Endodermal cell (in vitro differentiated cells): Measurements from ENCODE around the gene CHN1. TPM values are rescaled to one million over a fixed set of nuclear protein-coding genes. Genes with fewer than 3 reads are reported as not detected.

Experiments
- DNase-seq: peaks from one replicate; pipeline ENCODE4 v3.0.0-alpha.2; 2017
- H3K27ac ChIP-seq: 2 replicates; pipeline ENCODE4 v1.5.1; 2013; ENCODE audit warnings: mild to moderate bottlenecking, low read depth, low read length, moderate library complexity
- H3K27me3 ChIP-seq: 2 replicates; pipeline ENCODE4 v1.6.1; 2013; ENCODE audit warnings: mild to moderate bottlenecking, low read length, moderate library complexity; ENCODE audit not compliant: insufficient read depth, control insufficient read depth, poor library complexity, severe bottlenecking
- H3K36me3 ChIP-seq: 2 replicates; pipeline ENCODE4 v1.7.0; 2013; ENCODE audit warnings: mild to moderate bottlenecking, low read length, moderate library complexity; ENCODE audit not compliant: control insufficient read depth, insufficient read depth
- H3K4me1 ChIP-seq: one replicate; pipeline ENCODE4 v1.7.0; 2013; ENCODE audit warnings: low read length; ENCODE audit not compliant: control insufficient read depth, insufficient read depth
- H3K4me3 ChIP-seq: 2 replicates; pipeline ENCODE4 v1.5.1; 2013; ENCODE audit warnings: mild to moderate bottlenecking, low read length, moderate library complexity
- H3K9ac ChIP-seq: 2 replicates; pipeline ENCODE4 v1.6.1; 2013; ENCODE audit warnings: mild to moderate bottlenecking, low read length, moderate library complexity; ENCODE audit not compliant: poor library complexity, severe bottlenecking; ENCODE audit errors: extremely low read depth
- H3K9me3 ChIP-seq: 2 replicates; pipeline ENCODE4 v1.6.1; 2013; ENCODE audit warnings: mild to moderate bottlenecking, low read length, moderate library complexity; ENCODE audit not compliant: control insufficient read depth
- H3K27ac Mint-ChIP-seq: 2 replicates; pipeline ENCODE4 v1.8.0; 2020; ENCODE audit warnings: mixed read lengths
- H3K27me3 Mint-ChIP-seq: 2 replicates; pipeline ENCODE4 v1.8.0; 2021; ENCODE audit warnings: mild to moderate bottlenecking, mixed read lengths; ENCODE audit not compliant: insufficient read depth
- H3K36me3 Mint-ChIP-seq: 2 replicates; pipeline ENCODE4 v1.8.0; 2020; ENCODE audit warnings: low read depth, mixed read lengths
- H3K4me1 Mint-ChIP-seq: 2 replicates; pipeline ENCODE4 v1.8.0; 2020; ENCODE audit warnings: mixed read lengths
- H3K4me3 Mint-ChIP-seq: 2 replicates; pipeline ENCODE4 v1.8.0; 2020; ENCODE audit warnings: mild to moderate bottlenecking, moderate library complexity, mixed read lengths
- H3K9me3 Mint-ChIP-seq: 2 replicates; pipeline ENCODE4 v1.8.0; 2020; ENCODE audit warnings: mild to moderate bottlenecking, mixed read lengths
- whole genome bisulfite sequencing, 2 experiments: methylation state at CpG; one replicate each; pipeline versions ENCODE4 v1.1.5 to v1.1.7; 2013; ENCODE audit warnings: missing lambda C conversion rate in 2 of 2, mixed read lengths in 1 of 2; ENCODE audit not compliant: insufficient coverage in 1 of 2, insufficient read length in 1 of 2; 5-methylcytosine and 5-hydroxymethylcytosine counted together
- total RNA-seq, 2 donors: library from RNA; stranded (reverse); fragmentation: NEBNext Ultra II Directional in 1 of 2; extraction: Animal tissue kit (Norgen Biotek cat#: 25700) in 1 of 2; gene quantifications; 2 replicates in 1 of 2; 3 replicates in 1 of 2; pipeline ENCODE4 v1.2.1, GENCODE V29; 2021
- TF ChIP-seq, protein P1 (sequence below): fragments of 200-600 bp; sonication (generic); conservative IDR thresholded peaks from 2 replicates; pipeline ENCODE4 v1.5.0; 2021; ENCODE audit warnings: antibody characterized with exemption, mild to moderate bottlenecking

The CHN1 gene
- total RNA-seq, 2 donors from 2014 or later: 24.3 to 28.8 TPM

DNA sequence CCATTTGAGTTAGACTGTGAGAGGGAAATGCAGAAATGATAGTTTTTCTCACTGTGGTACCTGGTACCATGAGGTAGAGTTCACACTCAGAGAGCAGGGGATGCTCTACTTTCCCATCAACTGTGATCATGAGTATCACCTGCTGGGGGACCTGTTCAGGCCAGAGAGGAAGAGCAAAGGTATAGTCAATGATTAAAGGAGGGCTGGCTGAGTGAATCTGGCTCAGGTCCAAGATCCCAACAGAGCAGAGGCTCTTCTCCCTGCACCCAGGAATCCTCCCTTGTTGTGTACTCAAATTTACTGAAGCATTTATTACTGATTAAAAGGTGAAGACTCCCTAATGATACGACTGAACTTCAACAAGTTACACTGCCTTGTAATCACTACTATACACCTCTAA is 136.3 kb downstream of the CHN1 start:
- Histone ChIP-seq H3K36me3 (peaks cover 10% of the 10 kb centered on the region), H3K27ac (no peak overlapping the region), H3K27me3 (no peaks in the 10 kb centered on the region), H3K9me3 (no peaks in the 10 kb centered on the region), H3K4me1 (peaks cover 9% of the 10 kb centered on the region), H3K9ac (no peak overlapping the region), H3K4me3 (no peak overlapping the region)
- 89% methylated on average over 1 of the region's 1 CpG; no CpG with 5 or more reads in 1 of the 2 experiments for WGBS, 2 experiments
- Mint-ChIP-seq H3K9me3 (no peaks in the 10 kb centered on the region), H3K4me1 (peaks cover 31% of the 10 kb centered on the region), H3K36me3 (peaks cover 11% of the 10 kb centered on the region), H3K27me3 (no peaks in the 10 kb centered on the region), H3K27ac (no peak overlapping the region), H3K4me3 (no peak overlapping the region)
- TF ChIP-seq, protein P1, sequence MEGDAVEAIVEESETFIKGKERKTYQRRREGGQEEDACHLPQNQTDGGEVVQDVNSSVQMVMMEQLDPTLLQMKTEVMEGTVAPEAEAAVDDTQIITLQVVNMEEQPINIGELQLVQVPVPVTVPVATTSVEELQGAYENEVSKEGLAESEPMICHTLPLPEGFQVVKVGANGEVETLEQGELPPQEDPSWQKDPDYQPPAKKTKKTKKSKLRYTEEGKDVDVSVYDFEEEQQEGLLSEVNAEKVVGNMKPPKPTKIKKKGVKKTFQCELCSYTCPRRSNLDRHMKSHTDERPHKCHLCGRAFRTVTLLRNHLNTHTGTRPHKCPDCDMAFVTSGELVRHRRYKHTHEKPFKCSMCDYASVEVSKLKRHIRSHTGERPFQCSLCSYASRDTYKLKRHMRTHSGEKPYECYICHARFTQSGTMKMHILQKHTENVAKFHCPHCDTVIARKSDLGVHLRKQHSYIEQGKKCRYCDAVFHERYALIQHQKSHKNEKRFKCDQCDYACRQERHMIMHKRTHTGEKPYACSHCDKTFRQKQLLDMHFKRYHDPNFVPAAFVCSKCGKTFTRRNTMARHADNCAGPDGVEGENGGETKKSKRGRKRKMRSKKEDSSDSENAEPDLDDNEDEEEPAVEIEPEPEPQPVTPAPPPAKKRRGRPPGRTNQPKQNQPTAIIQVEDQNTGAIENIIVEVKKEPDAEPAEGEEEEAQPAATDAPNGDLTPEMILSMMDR: no peak
- no peak for DNase-seq

DNA sequence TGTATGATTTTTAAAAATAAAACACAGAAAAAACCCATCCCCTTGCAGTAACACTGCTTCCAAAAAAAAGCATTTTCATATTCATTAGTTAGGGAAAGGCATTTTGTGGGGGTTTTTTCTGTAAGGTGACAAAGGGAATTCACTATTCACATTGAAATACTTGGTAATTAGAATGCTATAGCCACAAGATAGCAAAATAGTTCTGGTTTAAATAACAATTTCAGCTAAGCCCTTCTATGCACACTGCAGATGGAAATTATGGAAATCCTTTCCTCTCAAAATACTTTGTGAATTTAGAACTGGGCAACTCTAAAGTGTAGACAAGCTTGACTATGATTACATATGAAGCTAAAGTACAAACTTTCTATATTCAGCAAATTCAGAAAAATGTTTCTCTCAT is 138.8 kb downstream of the CHN1 start:
- TF ChIP-seq, protein P1: no peak
- no peaks in the 10 kb centered on the region for H3K9me3 ChIP-seq
- no peak overlapping the region for H3K9ac ChIP-seq
- peaks cover 6% of the 10 kb centered on the region for H3K36me3 ChIP-seq
- no peaks in the 10 kb centered on the region for H3K9me3 Mint-ChIP-seq
- no peak overlapping the region for H3K4me3 ChIP-seq
- H3K4me1 ChIP-seq: no peaks in the 10 kb centered on the region
- peaks cover 15% of the 10 kb centered on the region for H3K4me1 Mint-ChIP-seq
- no peak overlapping the region for H3K27ac Mint-ChIP-seq
- H3K27me3 Mint-ChIP-seq: no peaks in the 10 kb centered on the region
- peaks cover 9% of the 10 kb centered on the region for H3K36me3 Mint-ChIP-seq
- no peak overlapping the region for H3K27ac ChIP-seq
- H3K4me3 Mint-ChIP-seq: no peak overlapping the region
- H3K27me3 ChIP-seq: no peaks in the 10 kb centered on the region
- no peak for DNase-seq

DNA sequence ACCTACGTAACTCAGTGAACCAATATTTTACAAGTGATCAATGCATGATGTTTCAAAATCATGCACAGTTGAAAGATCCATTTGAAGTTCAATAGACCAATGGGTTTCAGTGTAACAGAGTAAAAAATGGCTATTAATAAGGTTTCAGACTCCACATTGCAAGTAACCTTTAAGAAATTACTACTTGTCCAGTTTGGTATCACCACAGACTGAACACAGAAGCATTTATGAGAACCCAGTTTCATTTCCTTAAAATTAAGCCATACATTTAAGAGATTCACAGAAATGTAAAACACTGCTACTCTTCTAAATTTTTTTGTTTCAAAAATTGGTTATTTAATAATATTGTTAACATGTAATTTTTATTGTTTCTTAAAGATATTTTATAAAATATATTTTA is 142.0 kb downstream of the CHN1 start:
- DNase-seq: no peak
- Histone ChIP-seq H3K27ac (no peak overlapping the region), H3K36me3 (no peaks in the 10 kb centered on the region), H3K4me1 (peaks cover 3% of the 10 kb centered on the region), H3K9me3 (no peaks in the 10 kb centered on the region), H3K9ac (no peak overlapping the region), H3K4me3 (no peak overlapping the region), H3K27me3 (no peaks in the 10 kb centered on the region)
- no peaks in the 10 kb centered on the region for H3K27me3 Mint-ChIP-seq
- peaks cover 18% of the 10 kb centered on the region for H3K4me1 Mint-ChIP-seq
- H3K9me3 Mint-ChIP-seq: no peaks in the 10 kb centered on the region
- 100% methylated on average over 1 of the region's 1 CpG for WGBS, 2 experiments
- no peaks in the 10 kb centered on the region for H3K36me3 Mint-ChIP-seq
- no peak overlapping the region for H3K27ac Mint-ChIP-seq
- no peak overlapping the region for H3K4me3 Mint-ChIP-seq
- TF ChIP-seq, protein P1: no peak
